CD14-positive monocyte (primary cell): ENCODE measurements around the gene MX2. TPM values are rescaled to one million over a fixed set of nuclear protein-coding genes. Genes with fewer than 3 reads are reported as not detected.

Source experiments
- DNase-seq, 3 donors: peaks; one replicate each; pipeline ENCODE4 v3.0.0-alpha.2; 2011 to 2022
- H2AFZ ChIP-seq: 2 replicates; pipeline ENCODE4 v1.6.0; 2012; ENCODE audit warnings: mild to moderate bottlenecking, low read depth, low read length, inconsistent platforms; ENCODE audit not compliant: insufficient read depth, poor library complexity, severe bottlenecking
- H3K27ac ChIP-seq, 2 donors: 1 replicate in 1 of 2; 2 replicates in 1 of 2; pipeline ENCODE4 v1.5.1; 2012 to 2013; ENCODE audit warnings: low read length in 2 of 2, control low read depth in 1 of 2, inconsistent platforms in 1 of 2, low read depth in 1 of 2, mild to moderate bottlenecking in 1 of 2
- H3K27me3 ChIP-seq, 2 donors: one replicate each; pipeline versions ENCODE4 v1.6.0 to v1.6.1; 2011 to 2013; ENCODE audit warnings: low read length in 2 of 2; ENCODE audit not compliant: control insufficient read depth in 2 of 2, insufficient read depth in 2 of 2
- H3K36me3 ChIP-seq, 2 donors: replicated peaks in 1 of 2; 1 replicate in 1 of 2; 2 replicates in 1 of 2; pipeline versions ENCODE4 v1.5.1 to v1.6.1; 2012 to 2013; ENCODE audit warnings: low read length in 2 of 2, control low read depth in 1 of 2, inconsistent platforms in 1 of 2, mild to moderate bottlenecking in 1 of 2; ENCODE audit not compliant: insufficient read depth in 2 of 2, control insufficient read depth in 1 of 2
- H3K4me1 ChIP-seq, 2 donors: 1 replicate in 1 of 2; 2 replicates in 1 of 2; pipeline versions ENCODE4 v1.5.1 to v1.6.1; 2012 to 2013; ENCODE audit warnings: low read length in 2 of 2, control low read depth in 1 of 2, inconsistent platforms in 1 of 2, mild to moderate bottlenecking in 1 of 2, moderate library complexity in 1 of 2; ENCODE audit not compliant: insufficient read depth in 2 of 2, control insufficient read depth in 1 of 2
- H3K4me2 ChIP-seq: replicated peaks from 2 replicates; pipeline ENCODE3; 2012; ENCODE audit warnings: low read length, moderate library complexity, mild to moderate bottlenecking; ENCODE audit not compliant: poor library complexity, severe bottlenecking; ENCODE audit errors: extremely low read depth
- H3K4me3 ChIP-seq, 3 experiments: fragments of 200-600 bp in 1 of 3; sonication (generic) in 1 of 3; replicated peaks in 1 of 3; 1 replicate in 2 of 3; 2 replicates in 1 of 3; pipeline ENCODE4 v1.5.1; 2011 to 2013; ENCODE audit warnings: low read length in 3 of 3, mild to moderate bottlenecking in 3 of 3, control low read depth in 2 of 3, low read depth in 2 of 3, inconsistent platforms in 1 of 3, moderate library complexity in 1 of 3
- H3K79me2 ChIP-seq: 2 replicates; pipeline ENCODE4 v1.6.0; 2012; ENCODE audit warnings: mild to moderate bottlenecking, control low read depth, inconsistent platforms, low read length, moderate library complexity; ENCODE audit not compliant: insufficient read depth
- H3K9ac ChIP-seq: 2 replicates; pipeline ENCODE4 v1.6.0; 2017; ENCODE audit warnings: low read length, mild to moderate bottlenecking; ENCODE audit not compliant: insufficient read depth, poor library complexity, severe bottlenecking
- H3K9me3 ChIP-seq, 2 donors: replicated peaks in 1 of 2; 1 replicate in 1 of 2; 2 replicates in 1 of 2; pipeline versions ENCODE4 v1.5.1 to v1.6.1; 2012 to 2013; ENCODE audit warnings: low read length in 2 of 2, control low read depth in 1 of 2; ENCODE audit not compliant: control insufficient read depth in 1 of 2, insufficient read depth in 1 of 2
- H4K20me1 ChIP-seq: 2 replicates; pipeline ENCODE4 v1.6.0; 2012; ENCODE audit warnings: mild to moderate bottlenecking, low read length, control low read depth, moderate library complexity; ENCODE audit not compliant: insufficient read depth
- H3K27ac Mint-ChIP-seq, 7 donors: one replicate each; pipeline ENCODE4 v1.8.0; 2020; ENCODE audit warnings: mild to moderate bottlenecking in 7 of 7, mixed read lengths in 7 of 7, moderate library complexity in 6 of 7, inconsistent platforms in 2 of 7
- H3K27me3 Mint-ChIP-seq, 3 donors: one replicate each; pipeline ENCODE4 v1.8.0; 2021 to 2022; ENCODE audit warnings: low read depth in 3 of 3, mild to moderate bottlenecking in 3 of 3, mixed read lengths in 3 of 3, moderate library complexity in 3 of 3, inconsistent platforms in 1 of 3
- H3K36me3 Mint-ChIP-seq, 2 donors: one replicate each; pipeline ENCODE4 v1.8.0; 2020; ENCODE audit warnings: mixed read lengths in 2 of 2, inconsistent platforms in 1 of 2, mild to moderate bottlenecking in 1 of 2
- H3K4me1 Mint-ChIP-seq: one replicate; pipeline ENCODE4 v1.8.0; 2020; ENCODE audit warnings: mild to moderate bottlenecking, mixed read lengths
- H3K4me3 Mint-ChIP-seq, 2 donors: one replicate each; pipeline ENCODE4 v1.8.0; 2020; ENCODE audit warnings: mild to moderate bottlenecking in 2 of 2, mixed read lengths in 2 of 2, moderate library complexity in 1 of 2
- H3K9me3 Mint-ChIP-seq, 7 donors: one replicate each; pipeline ENCODE4 v1.8.0; 2020 to 2022; ENCODE audit warnings: mixed read lengths in 7 of 7, mild to moderate bottlenecking in 6 of 7, moderate library complexity in 6 of 7, inconsistent platforms in 2 of 7
- WGBS: methylation state at CpG from one replicate; pipeline ENCODE4 v1.1.5; 2013; ENCODE audit warnings: missing lambda C conversion rate; ENCODE audit not compliant: insufficient coverage; 5-methylcytosine and 5-hydroxymethylcytosine counted together
- intact Hi-C, 2 donors: fragments of 100-400 bp; cut with micrococcal nuclease; formaldehyde crosslinking; loops; one replicate each; pipeline versions ENCODE4 v1.15.0 to v1.15.1; 2023
- polyA plus RNA-seq, 3 donors: library from polyadenylated mRNA; depleted of rRNA in 1 of 3; unstranded in 2 of 3; stranded (reverse) in 1 of 3; fragments of 300-500 nt in 2 of 3; fragments of >200 nt in 1 of 3; fragmentation: Illumina TruSeq in 2 of 3; gene quantifications; 1 replicate in 2 of 3; 2 replicates in 1 of 3; pipeline ENCODE4 v1.2.3, GENCODE V29; 2012 to 2021
- TF ChIP-seq, protein P1 (sequence below): fragments of 200-600 bp; IDR thresholded peaks from one replicate; pipeline ENCODE4 v1.8.0; 2022; ENCODE audit warnings: antibody characterized with exemption, mild to moderate bottlenecking

The MX2 gene
- polyA plus RNA-seq, 3 donors, result 43.1 to 79.4 (median 50.3) TPM

DNA sequence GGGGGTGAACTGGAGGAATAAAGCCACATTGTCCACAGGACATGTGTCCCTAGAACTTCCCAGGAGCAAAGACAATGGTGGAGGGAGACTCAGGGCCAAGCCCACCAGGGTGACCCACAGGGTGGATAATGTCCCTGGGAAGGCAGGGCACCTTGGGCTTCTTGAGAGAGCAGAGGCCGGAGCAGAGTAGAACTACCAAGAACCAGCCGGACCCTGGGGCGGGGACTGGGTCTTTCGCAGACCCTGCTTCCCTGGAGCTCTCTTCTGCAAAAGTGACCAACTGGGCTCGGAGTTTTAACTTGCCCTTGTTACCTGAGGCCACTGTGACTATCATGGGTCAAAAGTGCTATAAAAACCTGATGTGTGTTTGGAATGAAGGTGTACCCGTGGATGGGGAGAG, 46.1 kb upstream of the MX2 start:
- H3K9ac ChIP-seq, result no peak overlapping the region
- H3K4me3 ChIP-seq, result no peak overlapping the region
- Mint-ChIP-seq H3K27me3 (peaks cover 32 to 57% (median 44%) of the 10 kb centered on the region in 3 donors), H3K36me3 (peaks cover 0 to 2% of the 10 kb centered on the region in 2 donors), H3K27ac (peak overlapping the region in 1 of 7 donors; percentile 22), H3K4me3 (peak overlapping the region in 1 of 2 donors; percentile 71), H3K9me3 (peaks cover 0 to 8% (median 4%) of the 10 kb centered on the region in 7 donors), H3K4me1 (peaks cover 5% of the 10 kb centered on the region)
- no peak for DNase-seq
- H3K4me2 ChIP-seq, result no peak overlapping the region
- H3K4me1 ChIP-seq, result peaks cover 0 to 3% of the 10 kb centered on the region in 2 donors
- no peak overlapping the region for H2AFZ ChIP-seq
- WGBS, result 95% methylated on average over 4 of the region's 6 CpGs
- peaks cover 23 to 37% of the 10 kb centered on the region in 2 donors for H3K27me3 ChIP-seq
- no peaks in the 10 kb centered on the region for H3K79me2 ChIP-seq
- no peaks in the 10 kb centered on the region for H4K20me1 ChIP-seq
- H3K9me3 ChIP-seq, result peaks cover 0 to 15% of the 10 kb centered on the region in 2 donors
- TF ChIP-seq, protein P1, sequence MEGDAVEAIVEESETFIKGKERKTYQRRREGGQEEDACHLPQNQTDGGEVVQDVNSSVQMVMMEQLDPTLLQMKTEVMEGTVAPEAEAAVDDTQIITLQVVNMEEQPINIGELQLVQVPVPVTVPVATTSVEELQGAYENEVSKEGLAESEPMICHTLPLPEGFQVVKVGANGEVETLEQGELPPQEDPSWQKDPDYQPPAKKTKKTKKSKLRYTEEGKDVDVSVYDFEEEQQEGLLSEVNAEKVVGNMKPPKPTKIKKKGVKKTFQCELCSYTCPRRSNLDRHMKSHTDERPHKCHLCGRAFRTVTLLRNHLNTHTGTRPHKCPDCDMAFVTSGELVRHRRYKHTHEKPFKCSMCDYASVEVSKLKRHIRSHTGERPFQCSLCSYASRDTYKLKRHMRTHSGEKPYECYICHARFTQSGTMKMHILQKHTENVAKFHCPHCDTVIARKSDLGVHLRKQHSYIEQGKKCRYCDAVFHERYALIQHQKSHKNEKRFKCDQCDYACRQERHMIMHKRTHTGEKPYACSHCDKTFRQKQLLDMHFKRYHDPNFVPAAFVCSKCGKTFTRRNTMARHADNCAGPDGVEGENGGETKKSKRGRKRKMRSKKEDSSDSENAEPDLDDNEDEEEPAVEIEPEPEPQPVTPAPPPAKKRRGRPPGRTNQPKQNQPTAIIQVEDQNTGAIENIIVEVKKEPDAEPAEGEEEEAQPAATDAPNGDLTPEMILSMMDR, result no peak
- no peak overlapping the region for H3K27ac ChIP-seq
- H3K36me3 ChIP-seq, result no peaks in the 10 kb centered on the region
- intact Hi-C loops, result no loop called here

DNA sequence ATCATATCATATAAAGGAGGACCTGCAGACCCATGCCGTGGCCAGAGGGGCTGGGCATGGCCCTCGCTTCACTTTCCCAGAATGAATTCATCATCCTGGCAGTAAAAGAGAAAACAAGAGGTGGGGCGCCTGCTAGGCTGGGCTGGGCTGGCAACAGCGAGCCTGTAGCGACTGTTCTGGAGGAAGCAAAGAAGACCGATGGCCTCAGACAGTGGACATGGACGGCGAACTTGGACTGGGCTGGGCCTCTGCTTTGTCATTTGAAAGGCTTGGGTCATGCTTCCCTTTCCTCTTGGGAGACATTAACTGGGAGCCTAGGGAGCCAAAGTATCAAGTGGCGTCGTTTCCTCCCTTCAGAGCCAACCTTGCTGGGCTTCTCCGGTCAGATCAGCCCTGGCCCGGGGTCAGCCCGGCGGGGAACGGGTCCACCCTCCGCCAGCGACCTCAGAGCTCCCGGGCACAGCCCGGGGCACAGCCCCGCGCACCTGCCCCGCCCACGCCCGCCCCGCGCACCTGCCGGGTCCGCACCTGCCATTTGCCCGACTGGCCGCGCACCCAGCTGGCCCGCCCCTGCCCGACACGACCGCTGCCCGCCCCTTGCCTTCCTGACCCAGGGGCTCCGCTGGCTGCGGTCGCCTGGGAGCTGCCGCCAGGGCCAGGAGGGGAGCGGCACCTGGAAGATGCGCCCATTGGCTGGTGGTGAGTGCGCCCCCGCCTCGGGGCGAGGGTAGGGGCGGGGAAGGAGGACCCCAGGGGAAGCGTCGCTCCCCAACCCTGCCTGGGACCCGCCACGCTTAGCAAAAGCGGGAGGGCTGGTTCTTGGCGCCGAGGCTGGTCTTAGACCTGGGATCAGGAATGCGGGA, 45.4 kb upstream of the MX2 start, which contains the start of gene FAM3B:
Gene FAM3B (plus strand): TSS at position 602 of the 863 bp plus-strand sequence. CDS start 79 bp downstream, at position 681.
- peak within 1 kb of the TSS in 5 of 7 donors; percentile 33 to 82 (median 63) for H3K27ac Mint-ChIP-seq
- DNase-seq, result no peak
- WGBS, result 12% methylated on average over 53 of the region's 55 CpGs
- peaks cover 0 to 15% of the 10 kb centered on the region in 2 donors for H3K9me3 ChIP-seq
- peaks cover 0 to 8% (median 4%) of the 10 kb centered on the region in 7 donors for H3K9me3 Mint-ChIP-seq
- H3K36me3 Mint-ChIP-seq, result peaks cover 0 to 2% of the 10 kb centered on the region in 2 donors
- peaks cover 5% of the 10 kb centered on the region for H3K4me1 Mint-ChIP-seq
- H3K4me2 ChIP-seq, result peak within 1 kb of the TSS; percentile 22
- H3K4me1 ChIP-seq, result peaks cover 0 to 3% of the 10 kb centered on the region in 2 donors
- H3K27me3 Mint-ChIP-seq, result peaks cover 35 to 57% (median 44%) of the 10 kb centered on the region in 3 donors
- H3K27me3 ChIP-seq, result peaks cover 23 to 37% of the 10 kb centered on the region in 2 donors
- intact Hi-C loops, result no loop called here
- H4K20me1 ChIP-seq, result no peaks in the 10 kb centered on the region
- H3K4me3 ChIP-seq, result peak within 1 kb of the TSS in 2 of 3 experiments; percentile 17 to 42
- H3K36me3 ChIP-seq, result no peaks in the 10 kb centered on the region
- H2AFZ ChIP-seq, result peak within 1 kb of the TSS; percentile 41
- H3K27ac ChIP-seq, result no peak within 1 kb of the TSS
- TF ChIP-seq, protein P1, result no peak
- H3K4me3 Mint-ChIP-seq, result peak within 1 kb of the TSS in 1 of 2 donors; percentile 83
- no peaks in the 10 kb centered on the region for H3K79me2 ChIP-seq
- H3K9ac ChIP-seq, result no peak within 1 kb of the TSS
